Measurements from ENCODE around the gene CCT6B. TPM values are rescaled to one million over a fixed set of nuclear protein-coding genes. Genes with fewer than 3 reads are reported as not detected.

Gene CCT6B
- total and polyA plus RNA-seq, 9 of the 15 experiments (the other 6 are each of a cell fraction or from before 2014, with no cell fraction given), result 0.25 to 0.91 (median 0.58) TPM

GRCh38 chr17:34885076-34885475 is 76.2 kb downstream of the CCT6B start (continued):
- no peak for TF ChIP-seq HNRNPUL1 (IDR thresholded peaks at IDR 0.05; ENCODE audit: low read length)
- TF ChIP-seq SMAD3 (CRISPR knock-in tag; conservative IDR thresholded peaks at IDR 0.05), result peak; percentile 76; the same call in 1 of the 2 replicates
- no peak for TF ChIP-seq ZNF699 (CRISPR knock-in tag; IDR thresholded peaks at IDR 0.05; ENCODE audit: insufficient replicate concordance)
- no peak for TF ChIP-seq HMBOX1 (IDR thresholded peaks at IDR 0.05)
- TF ChIP-seq KLF16 (IDR thresholded peaks at IDR 0.05), result peak; percentile 96
- TF ChIP-seq RNF2 (IDR thresholded peaks at IDR 0.05), result peak; percentile 68; the same call in 1 of the 2 replicates
- no peak for TF ChIP-seq ZNF212 (CRISPR knock-in tag; IDR thresholded peaks at IDR 0.05)
- no peak for TF ChIP-seq ASH1L (IDR thresholded peaks at IDR 0.05; ENCODE audit: borderline replicate concordance, low read depth, partially characterized antibody)
- no peak for TF ChIP-seq ZNF586 (CRISPR knock-in tag; conservative IDR thresholded peaks at IDR 0.05)
- TF ChIP-seq TOE1 (IDR thresholded peaks at IDR 0.05; ENCODE audit: borderline replicate concordance), result no peak
- no peak for TF ChIP-seq TOE1 (CRISPR knock-in tag; IDR thresholded peaks at IDR 0.05; ENCODE audit: borderline replicate concordance, low read depth)
- no peak for TF ChIP-seq NFYB (IDR thresholded peaks at IDR 0.05; ENCODE audit: extremely low read depth, insufficient read length)
- 0 out of 2 replicates have a peak, but pooled peaks have one; percentile 40 for TF ChIP-seq MBD2 (IDR thresholded peaks at IDR 0.05; ENCODE audit: borderline replicate concordance, low read depth)
- no peak for TF ChIP-seq RFX7 (CRISPR knock-in tag; IDR thresholded peaks at IDR 0.05)
- no peak for TF ChIP-seq GTF3C2 (IDR thresholded peaks at IDR 0.05; ENCODE audit: borderline replicate concordance, extremely low read depth, insufficient read length)
- TF ChIP-seq ZMIZ1 (IDR thresholded peaks at IDR 0.05; ENCODE audit: low read depth in 2 of 2, low read length in 2 of 2), result peak in 1 of 2 experiments; percentile 86; a peak in 2 of 4 replicates
- TF ChIP-seq POLR3G (IDR thresholded peaks at IDR 0.05; ENCODE audit: extremely low read depth, insufficient read length, insufficient replicate concordance), result no peak
- no peak for TF ChIP-seq RBFOX2 (IDR thresholded peaks at IDR 0.05; ENCODE audit: low read depth, low read length)
- no peak for TF ChIP-seq NCOA4 (IDR thresholded peaks at IDR 0.05; ENCODE audit: partially characterized antibody)
- TF ChIP-seq BACH1 (tag; IDR thresholded peaks at IDR 0.05), result no peak
- TF ChIP-seq PTRF (tag; IDR thresholded peaks at IDR 0.05), result no peak
- TF ChIP-seq IFI16 (CRISPR knock-in tag; IDR thresholded peaks at IDR 0.05), result no peak
- TF ChIP-seq PHTF2 (CRISPR knock-in tag; IDR thresholded peaks at IDR 0.05), result no peak
- peak; percentile 29; the same call in 1 of the 2 replicates for TF ChIP-seq SP1 (CRISPR knock-in tag; IDR thresholded peaks at IDR 0.05)
